Measurements from ENCODE around the gene STX16.

DNA sequence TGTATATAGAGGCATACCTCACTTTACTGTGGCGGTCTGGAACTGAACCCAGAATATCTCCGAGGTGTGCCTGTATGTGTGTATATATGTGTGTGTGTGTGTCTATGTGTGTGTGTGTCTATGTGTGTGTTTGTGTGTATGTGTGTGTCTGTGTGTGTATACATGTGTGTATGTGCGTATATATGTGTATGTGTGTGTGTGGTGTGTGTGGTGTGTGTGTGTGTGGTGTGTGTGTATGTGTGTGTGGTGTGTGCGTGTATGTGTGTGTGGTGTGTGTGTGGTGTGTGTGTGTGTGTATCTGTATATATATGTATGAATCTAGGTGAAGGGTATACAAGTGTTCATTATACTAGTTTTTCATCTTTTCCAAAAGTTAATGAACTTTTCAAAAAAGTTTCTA is 37.3 kb downstream of the STX16 start:
- TF ChIP-seq, protein P1, sequence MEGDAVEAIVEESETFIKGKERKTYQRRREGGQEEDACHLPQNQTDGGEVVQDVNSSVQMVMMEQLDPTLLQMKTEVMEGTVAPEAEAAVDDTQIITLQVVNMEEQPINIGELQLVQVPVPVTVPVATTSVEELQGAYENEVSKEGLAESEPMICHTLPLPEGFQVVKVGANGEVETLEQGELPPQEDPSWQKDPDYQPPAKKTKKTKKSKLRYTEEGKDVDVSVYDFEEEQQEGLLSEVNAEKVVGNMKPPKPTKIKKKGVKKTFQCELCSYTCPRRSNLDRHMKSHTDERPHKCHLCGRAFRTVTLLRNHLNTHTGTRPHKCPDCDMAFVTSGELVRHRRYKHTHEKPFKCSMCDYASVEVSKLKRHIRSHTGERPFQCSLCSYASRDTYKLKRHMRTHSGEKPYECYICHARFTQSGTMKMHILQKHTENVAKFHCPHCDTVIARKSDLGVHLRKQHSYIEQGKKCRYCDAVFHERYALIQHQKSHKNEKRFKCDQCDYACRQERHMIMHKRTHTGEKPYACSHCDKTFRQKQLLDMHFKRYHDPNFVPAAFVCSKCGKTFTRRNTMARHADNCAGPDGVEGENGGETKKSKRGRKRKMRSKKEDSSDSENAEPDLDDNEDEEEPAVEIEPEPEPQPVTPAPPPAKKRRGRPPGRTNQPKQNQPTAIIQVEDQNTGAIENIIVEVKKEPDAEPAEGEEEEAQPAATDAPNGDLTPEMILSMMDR (conservative IDR thresholded peaks at IDR 0.05; ENCODE audit: low read depth, low read length): no peak
- TF ChIP-seq EZH2 (IDR thresholded peaks at IDR 0.05; ENCODE audit: borderline replicate concordance, low read depth, low read length, poor library complexity, severe bottlenecking): no peak
